ENCODE data around the gene OR2A14.
"Not testable (repeated sequence)": the region's sequence is repeated elsewhere in the genome, so short reads cannot be mapped to it uniquely, and the experiment has no call there.

Gene OR2A14

DNA sequence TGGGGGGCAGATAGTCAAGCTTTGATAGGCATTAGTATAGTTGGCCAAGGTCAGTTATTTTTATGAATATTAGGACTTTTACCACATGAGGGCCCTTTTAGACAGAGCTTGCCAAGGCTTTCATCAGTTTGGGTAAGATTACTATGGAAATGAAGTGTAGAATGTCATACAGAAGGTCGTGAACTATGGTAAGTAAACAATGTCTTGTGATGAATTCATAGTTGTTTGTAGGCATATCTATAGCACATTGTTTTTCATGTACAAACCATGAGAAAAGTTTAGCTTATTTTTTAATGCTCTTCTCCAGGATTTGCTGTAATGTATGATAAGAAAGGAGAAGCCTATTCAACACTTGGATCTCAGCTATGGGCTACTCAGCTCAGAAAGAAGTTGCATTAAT is 9.3 kb upstream of the OR2A14 start:
- ChIA-PET CTCF (interaction anchor here (2.8 kb wide), 1 partner anchor 14 kb away, joined by 9 read pairs; no protein-coding TSS in a partner anchor), POLR2A (no interaction called here)
- TF ChIP-seq, protein P1, sequence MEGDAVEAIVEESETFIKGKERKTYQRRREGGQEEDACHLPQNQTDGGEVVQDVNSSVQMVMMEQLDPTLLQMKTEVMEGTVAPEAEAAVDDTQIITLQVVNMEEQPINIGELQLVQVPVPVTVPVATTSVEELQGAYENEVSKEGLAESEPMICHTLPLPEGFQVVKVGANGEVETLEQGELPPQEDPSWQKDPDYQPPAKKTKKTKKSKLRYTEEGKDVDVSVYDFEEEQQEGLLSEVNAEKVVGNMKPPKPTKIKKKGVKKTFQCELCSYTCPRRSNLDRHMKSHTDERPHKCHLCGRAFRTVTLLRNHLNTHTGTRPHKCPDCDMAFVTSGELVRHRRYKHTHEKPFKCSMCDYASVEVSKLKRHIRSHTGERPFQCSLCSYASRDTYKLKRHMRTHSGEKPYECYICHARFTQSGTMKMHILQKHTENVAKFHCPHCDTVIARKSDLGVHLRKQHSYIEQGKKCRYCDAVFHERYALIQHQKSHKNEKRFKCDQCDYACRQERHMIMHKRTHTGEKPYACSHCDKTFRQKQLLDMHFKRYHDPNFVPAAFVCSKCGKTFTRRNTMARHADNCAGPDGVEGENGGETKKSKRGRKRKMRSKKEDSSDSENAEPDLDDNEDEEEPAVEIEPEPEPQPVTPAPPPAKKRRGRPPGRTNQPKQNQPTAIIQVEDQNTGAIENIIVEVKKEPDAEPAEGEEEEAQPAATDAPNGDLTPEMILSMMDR (IDR thresholded peaks at IDR 0.05; ENCODE audit: control extremely low read depth, extremely low read depth, low read depth, missing control alignments), result no peak
- DNase-seq (ENCODE audit: extremely low spot score), result no peak

- ChIA-PET CTCF (no interaction called here), POLR2A (no interaction called here)
- TF ChIP-seq, protein P1 (IDR thresholded peaks at IDR 0.05; ENCODE audit: control extremely low read depth, extremely low read depth, low read depth, missing control alignments), result no peak
- DNase-seq (ENCODE audit: extremely low spot score), result no peak
These were observed 4.6 kb upstream of the OR2A14 start for GRCh38 chr7:144118341-144118740.

DNA sequence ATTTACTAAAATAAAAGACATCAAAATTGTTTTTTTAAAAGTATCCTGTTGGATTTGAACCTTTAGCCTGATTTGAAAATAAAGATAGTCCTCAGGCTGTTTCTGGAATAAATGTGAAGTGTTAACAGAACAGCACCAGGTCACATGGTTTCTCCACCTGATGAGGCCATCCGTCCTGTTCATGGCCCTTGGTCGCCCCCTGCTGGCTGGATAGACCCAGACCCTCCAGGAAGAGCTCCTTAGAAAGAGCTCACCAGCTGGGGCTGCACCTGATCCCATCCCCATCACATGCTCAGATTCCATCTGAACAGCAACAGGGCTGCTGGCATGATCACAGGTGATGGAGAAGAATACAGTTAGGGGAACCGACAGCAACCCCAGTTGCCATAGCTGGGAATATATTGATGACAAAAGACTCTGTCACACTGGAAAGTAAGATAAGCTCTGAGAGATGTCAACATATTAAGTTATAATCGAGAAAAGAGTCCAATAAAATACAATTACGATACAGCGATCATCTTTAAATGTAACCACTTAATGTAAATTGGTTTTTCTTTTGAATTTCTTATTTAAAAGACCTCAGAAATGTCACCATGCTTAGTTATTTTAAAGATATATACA is 4.8 kb downstream of the OR2A14 start:
- TF ChIP-seq, protein P1 (IDR thresholded peaks at IDR 0.05; ENCODE audit: control extremely low read depth, extremely low read depth, low read depth, missing control alignments), result peak; percentile 86
- peak; percentile 81 for DNase-seq (ENCODE audit: extremely low spot score)
- CTCF ChIA-PET, result interaction anchor here (0.6 to 1.6 kb wide), 31 partner anchors 8 to 1457 kb away, joined by 3 to 13 read pairs (median 3); partner anchors contain the start of genes OR2A2 and TCAF1
- POLR2A ChIA-PET, result interaction anchor here (0.6 kb wide), 1 partner anchor 1387 kb away, joined by 4 read pairs; no protein-coding TSS in a partner anchor

GRCh38 chr7:144129601-144130000 is 6.6 kb downstream of the OR2A14 start:
- CTCF ChIA-PET; DNase-seq (ENCODE audit: extremely low spot score); POLR2A ChIA-PET: not testable (repeated sequence)

GRCh38 chr7:144130730-144131129 is 7.8 kb downstream of the OR2A14 start:
- POLR2A ChIA-PET, result no interaction called here
- CTCF ChIA-PET, result no interaction called here

DNA sequence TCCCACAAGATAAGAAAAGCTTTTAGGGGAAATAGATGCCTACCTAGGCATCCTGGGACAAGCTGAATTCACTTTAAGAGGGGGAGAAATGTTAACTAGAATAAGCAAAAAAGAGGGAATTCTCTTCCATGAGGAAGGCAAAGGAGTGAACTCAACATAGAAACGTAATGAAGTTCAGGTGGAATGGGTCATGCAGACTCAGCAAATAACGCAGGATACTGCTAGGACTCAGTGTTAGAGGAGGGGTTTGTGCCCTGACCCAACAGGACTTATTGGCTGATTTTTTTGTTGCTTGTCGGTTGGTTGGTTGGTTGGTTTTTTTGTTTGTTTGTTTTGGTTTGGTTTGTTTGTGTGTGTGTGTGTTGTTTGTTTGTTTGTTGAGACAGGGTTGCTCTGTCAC is 9.3 kb downstream of the OR2A14 start:
- CTCF ChIA-PET, result no interaction called here
- POLR2A ChIA-PET, result no interaction called here
- no peak for DNase-seq (ENCODE audit: extremely low spot score)
- TF ChIP-seq, protein P1 (IDR thresholded peaks at IDR 0.05; ENCODE audit: control extremely low read depth, extremely low read depth, low read depth, missing control alignments), result no peak

More at GRCh38 chr7:144130730-144131129, 7.8 kb downstream of the OR2A14 start:
- TF ChIP-seq, protein P1 (IDR thresholded peaks at IDR 0.05; ENCODE audit: control extremely low read depth, extremely low read depth, low read depth, missing control alignments), result no peak
- DNase-seq (ENCODE audit: extremely low spot score), result no peak

DNA sequence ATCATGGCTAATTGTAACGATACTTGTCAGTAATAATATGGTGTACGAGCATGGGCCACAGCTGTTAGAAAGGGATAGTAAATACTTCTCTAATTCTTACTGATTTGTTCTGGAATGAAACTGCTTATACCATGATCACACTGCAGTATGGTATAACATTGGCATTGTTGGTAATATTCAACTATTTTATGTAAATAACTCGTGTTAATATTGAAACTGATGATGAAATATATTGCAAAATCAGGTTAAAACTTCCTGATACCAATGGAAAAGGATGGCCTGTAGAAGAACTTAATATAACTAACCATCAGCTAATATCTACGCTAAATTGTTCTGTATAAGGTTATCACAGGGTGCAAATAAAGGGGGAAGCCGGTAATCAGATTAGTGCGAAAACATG is 10.3 kb downstream of the OR2A14 start:
- DNase-seq (ENCODE audit: extremely low spot score), result no peak
- POLR2A ChIA-PET, result no interaction called here
- CTCF ChIA-PET, result no interaction called here
- TF ChIP-seq, protein P1 (IDR thresholded peaks at IDR 0.05; ENCODE audit: control extremely low read depth, extremely low read depth, low read depth, missing control alignments), result no peak
